OCI-LY7 (cell line): ENCODE results near the gene MAGEA8.
"Not testable (repeated sequence)": the region's sequence is repeated elsewhere in the genome, so short reads cannot be mapped to it uniquely, and the experiment has no call there.

ENCODE experiments used
- EZH2phosphoT487 ChIP-seq: fragments of 200-600 bp; sonication (generic); IDR thresholded peaks from 2 replicates; pipeline ENCODE4 v1.6.1; 2018; ENCODE audit warnings: low read depth, borderline replicate concordance, mild to moderate bottlenecking, mixed run types, antibody characterized with exemption, low read length, moderate library complexity, mixed read lengths
- TF ChIP-seq, protein P1 (sequence below): fragments of 200-600 bp; sonication (generic); conservative IDR thresholded peaks from 2 replicates; pipeline ENCODE4 v1.5.1; 2014; ENCODE audit warnings: mild to moderate bottlenecking, antibody characterized with exemption, low read length, moderate library complexity, mixed read lengths

DNA sequence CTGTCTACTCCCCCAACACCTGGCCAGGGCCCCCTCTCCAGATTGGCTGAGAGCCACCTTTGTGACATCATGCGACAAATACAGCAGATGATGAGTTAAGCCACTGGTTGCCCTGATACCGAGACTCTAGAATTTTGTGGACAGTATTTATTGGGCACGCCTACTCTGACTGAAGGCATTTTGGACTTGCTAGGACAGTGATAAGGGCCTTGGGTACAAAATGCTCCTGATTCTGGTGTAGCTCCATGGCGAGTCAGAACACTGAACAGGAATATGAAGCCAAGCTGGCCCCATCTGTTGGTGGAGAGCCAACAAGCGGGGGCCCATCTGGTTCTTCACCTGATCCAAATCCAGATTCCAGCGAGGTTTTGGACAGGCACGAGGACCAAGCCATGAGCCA lies 48.4 kb downstream of the MAGEA8 start, which contains the start of gene HSFX4:
- TF ChIP-seq, protein P1, sequence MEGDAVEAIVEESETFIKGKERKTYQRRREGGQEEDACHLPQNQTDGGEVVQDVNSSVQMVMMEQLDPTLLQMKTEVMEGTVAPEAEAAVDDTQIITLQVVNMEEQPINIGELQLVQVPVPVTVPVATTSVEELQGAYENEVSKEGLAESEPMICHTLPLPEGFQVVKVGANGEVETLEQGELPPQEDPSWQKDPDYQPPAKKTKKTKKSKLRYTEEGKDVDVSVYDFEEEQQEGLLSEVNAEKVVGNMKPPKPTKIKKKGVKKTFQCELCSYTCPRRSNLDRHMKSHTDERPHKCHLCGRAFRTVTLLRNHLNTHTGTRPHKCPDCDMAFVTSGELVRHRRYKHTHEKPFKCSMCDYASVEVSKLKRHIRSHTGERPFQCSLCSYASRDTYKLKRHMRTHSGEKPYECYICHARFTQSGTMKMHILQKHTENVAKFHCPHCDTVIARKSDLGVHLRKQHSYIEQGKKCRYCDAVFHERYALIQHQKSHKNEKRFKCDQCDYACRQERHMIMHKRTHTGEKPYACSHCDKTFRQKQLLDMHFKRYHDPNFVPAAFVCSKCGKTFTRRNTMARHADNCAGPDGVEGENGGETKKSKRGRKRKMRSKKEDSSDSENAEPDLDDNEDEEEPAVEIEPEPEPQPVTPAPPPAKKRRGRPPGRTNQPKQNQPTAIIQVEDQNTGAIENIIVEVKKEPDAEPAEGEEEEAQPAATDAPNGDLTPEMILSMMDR: not testable (repeated sequence)
- not testable (repeated sequence) for TF ChIP-seq EZH2phosphoT487
